T-helper 2 cell treated with Interferon-gamma antibody and Interleukin-4, amounts not matched to agents 5 μg/mL and 100 μg/mL, for 36 hours (primary cell): ENCODE measurements around the gene KDM4B.

Experiments
- DNase-seq: peaks from one replicate; pipeline ENCODE4 v3.0.0; 2021; ENCODE audit warnings: low spot score
- H3K27ac Mint-ChIP-seq: one replicate; pipeline ENCODE4 v1.8.0; 2021; ENCODE audit warnings: mild to moderate bottlenecking, mixed read lengths
- H3K27me3 Mint-ChIP-seq: one replicate; pipeline ENCODE4 v1.8.0; 2021; ENCODE audit warnings: low read depth, mixed read lengths
- H3K36me3 Mint-ChIP-seq: one replicate; pipeline ENCODE4 v1.8.0; 2021; ENCODE audit warnings: low read depth, mixed read lengths
- H3K4me1 Mint-ChIP-seq: one replicate; pipeline ENCODE4 v1.8.0; 2021; ENCODE audit warnings: low read depth, mixed read lengths
- H3K4me3 Mint-ChIP-seq: one replicate; pipeline ENCODE4 v1.8.0; 2022; ENCODE audit warnings: mild to moderate bottlenecking, moderate library complexity, mixed read lengths
- H3K9me3 Mint-ChIP-seq: one replicate; pipeline ENCODE4 v1.8.0; 2021; ENCODE audit warnings: mixed read lengths

KDM4B gene

DNA sequence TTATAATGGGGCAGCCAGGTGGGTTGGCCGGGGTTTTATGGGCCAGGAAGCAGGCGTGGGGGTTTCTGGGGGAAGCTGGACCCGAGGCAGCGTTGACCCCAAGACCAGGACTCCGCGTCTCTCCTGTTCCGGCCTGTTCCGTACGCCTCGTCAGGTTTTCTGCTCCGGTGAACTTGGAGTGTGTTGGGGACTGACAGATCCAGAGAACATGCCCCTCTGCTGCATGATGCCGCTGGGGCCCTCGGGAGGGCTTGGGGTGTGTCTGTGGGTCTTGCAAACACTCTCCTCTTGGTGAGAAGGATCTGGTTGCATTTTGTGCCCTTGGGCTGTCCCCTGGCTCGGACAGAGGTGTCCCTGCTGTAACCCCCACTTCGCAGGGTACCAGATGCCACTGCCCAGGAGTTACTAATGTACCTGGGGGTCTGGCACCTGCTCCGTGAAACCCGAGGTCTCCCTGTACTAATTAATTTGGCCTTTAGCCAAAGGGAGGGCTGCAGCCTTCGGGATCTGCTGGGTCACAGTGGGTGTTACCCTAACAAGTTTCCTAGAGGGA is 15.6 kb downstream of the KDM4B start:
- no peaks in the 10 kb centered on the region for H3K9me3 Mint-ChIP-seq
- no peak for DNase-seq
- H3K4me1 Mint-ChIP-seq = peaks cover 3% of the 10 kb centered on the region
- H3K27me3 Mint-ChIP-seq = no peaks in the 10 kb centered on the region
- H3K4me3 Mint-ChIP-seq = no peak overlapping the region
- peaks cover 1% of the 10 kb centered on the region for H3K36me3 Mint-ChIP-seq
- no peak overlapping the region for H3K27ac Mint-ChIP-seq

DNA sequence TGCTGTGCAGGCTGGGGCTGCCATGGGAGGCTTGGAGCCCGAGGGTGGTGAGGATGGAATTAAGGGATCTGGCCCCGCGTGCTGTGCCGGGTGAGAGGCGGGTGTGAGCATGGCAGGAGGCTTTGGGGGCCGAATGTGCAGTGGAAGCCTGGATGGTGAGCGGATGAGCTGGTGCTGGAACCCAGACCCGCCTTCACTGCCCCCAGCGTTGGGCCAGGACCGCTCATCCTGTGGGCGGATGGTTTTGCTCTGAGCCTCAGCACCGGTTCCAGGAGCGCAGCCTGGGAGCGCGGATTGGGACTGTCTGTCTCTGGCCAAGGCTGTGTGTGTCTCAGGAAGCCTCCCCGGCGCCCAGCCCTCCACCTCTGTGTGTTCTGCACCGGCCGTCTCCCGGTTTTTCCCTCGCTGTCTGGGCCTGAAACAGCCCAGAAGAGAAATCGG is 16.7 kb downstream of the KDM4B start:
- H3K27ac Mint-ChIP-seq = no peak overlapping the region
- no peak overlapping the region for H3K4me3 Mint-ChIP-seq
- no peaks in the 10 kb centered on the region for H3K27me3 Mint-ChIP-seq
- no peak for DNase-seq
- H3K36me3 Mint-ChIP-seq = peaks cover 3% of the 10 kb centered on the region
- peaks cover 2% of the 10 kb centered on the region for H3K4me1 Mint-ChIP-seq
- no peaks in the 10 kb centered on the region for H3K9me3 Mint-ChIP-seq

DNA sequence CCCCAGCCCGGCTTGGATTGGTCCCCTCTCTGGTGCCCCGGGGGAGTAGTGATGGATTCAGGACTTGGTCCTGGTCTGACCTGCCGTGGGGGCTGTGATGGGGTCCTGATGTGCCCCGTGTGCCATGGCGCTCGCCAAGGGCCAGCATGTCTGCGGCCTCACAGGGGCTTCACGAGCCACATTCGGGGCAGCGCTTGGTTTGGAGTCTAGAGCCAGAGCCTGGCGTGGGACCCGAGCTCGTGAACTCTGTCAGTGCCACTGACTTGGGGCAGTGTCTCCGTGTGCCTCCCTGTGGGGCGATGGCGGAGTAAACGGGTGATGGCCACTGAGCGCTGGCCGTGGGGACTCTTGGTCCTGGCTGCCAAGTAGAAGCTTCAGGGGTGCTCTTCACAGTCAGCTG is 17.1 kb downstream of the KDM4B start:
- H3K4me1 Mint-ChIP-seq = peaks cover 2% of the 10 kb centered on the region
- H3K36me3 Mint-ChIP-seq = peaks cover 3% of the 10 kb centered on the region
- H3K9me3 Mint-ChIP-seq = no peaks in the 10 kb centered on the region
- H3K4me3 Mint-ChIP-seq = no peak overlapping the region
- no peaks in the 10 kb centered on the region for H3K27me3 Mint-ChIP-seq
- H3K27ac Mint-ChIP-seq = no peak overlapping the region
- no peak for DNase-seq

DNA sequence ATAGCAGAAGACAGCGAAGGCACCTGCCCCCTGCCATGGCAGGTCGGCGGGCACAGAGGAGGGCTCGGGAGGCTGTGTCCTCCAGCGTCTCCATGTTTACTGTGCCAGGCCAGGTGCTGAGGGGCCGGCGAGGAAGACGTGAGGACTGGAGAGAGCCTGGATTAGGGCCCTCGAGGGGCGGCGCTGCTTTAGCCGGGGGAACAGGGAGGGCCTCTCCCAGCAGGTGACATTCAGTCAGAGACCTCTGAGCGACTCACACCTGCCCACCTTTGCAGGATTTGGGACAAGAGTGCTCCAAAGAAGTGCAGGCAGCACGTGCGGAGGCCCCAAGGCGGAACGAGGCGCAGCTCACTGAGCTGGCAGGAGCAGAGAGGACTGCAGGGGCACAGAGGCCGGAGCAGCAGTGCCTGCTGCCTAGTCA is 17.6 kb downstream of the KDM4B start:
- Mint-ChIP-seq H3K4me1 (peaks cover 2% of the 10 kb centered on the region), H3K36me3 (peaks cover 7% of the 10 kb centered on the region), H3K27me3 (no peaks in the 10 kb centered on the region), H3K4me3 (no peak overlapping the region), H3K27ac (no peak overlapping the region), H3K9me3 (no peaks in the 10 kb centered on the region)
- DNase-seq = no peak

DNA sequence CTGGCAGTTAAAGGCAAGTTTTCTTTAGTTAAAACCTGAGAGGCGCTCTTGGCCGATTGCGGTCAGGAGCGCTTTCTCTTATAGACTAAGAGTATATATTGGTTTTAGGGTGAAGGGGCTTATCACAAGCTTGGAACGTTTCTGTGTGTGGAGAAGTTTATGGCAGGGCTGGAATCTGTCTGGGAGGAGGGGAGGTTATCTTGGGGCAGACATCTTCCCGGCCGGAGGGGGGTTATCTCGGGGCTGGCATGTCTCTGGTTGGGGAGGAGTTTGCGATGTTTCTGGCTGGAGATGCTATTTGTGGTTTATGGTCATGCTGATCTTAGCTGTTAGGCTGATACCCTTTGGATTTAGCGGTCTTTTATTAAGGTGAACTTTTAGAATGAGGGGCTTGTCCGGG is 18.3 kb downstream of the KDM4B start:
- Mint-ChIP-seq H3K36me3 (peaks cover 9% of the 10 kb centered on the region), H3K27ac (no peak overlapping the region), H3K4me3 (no peak overlapping the region), H3K27me3 (no peaks in the 10 kb centered on the region), H3K9me3 (no peaks in the 10 kb centered on the region), H3K4me1 (peaks cover 2% of the 10 kb centered on the region)
- no peak for DNase-seq

DNA sequence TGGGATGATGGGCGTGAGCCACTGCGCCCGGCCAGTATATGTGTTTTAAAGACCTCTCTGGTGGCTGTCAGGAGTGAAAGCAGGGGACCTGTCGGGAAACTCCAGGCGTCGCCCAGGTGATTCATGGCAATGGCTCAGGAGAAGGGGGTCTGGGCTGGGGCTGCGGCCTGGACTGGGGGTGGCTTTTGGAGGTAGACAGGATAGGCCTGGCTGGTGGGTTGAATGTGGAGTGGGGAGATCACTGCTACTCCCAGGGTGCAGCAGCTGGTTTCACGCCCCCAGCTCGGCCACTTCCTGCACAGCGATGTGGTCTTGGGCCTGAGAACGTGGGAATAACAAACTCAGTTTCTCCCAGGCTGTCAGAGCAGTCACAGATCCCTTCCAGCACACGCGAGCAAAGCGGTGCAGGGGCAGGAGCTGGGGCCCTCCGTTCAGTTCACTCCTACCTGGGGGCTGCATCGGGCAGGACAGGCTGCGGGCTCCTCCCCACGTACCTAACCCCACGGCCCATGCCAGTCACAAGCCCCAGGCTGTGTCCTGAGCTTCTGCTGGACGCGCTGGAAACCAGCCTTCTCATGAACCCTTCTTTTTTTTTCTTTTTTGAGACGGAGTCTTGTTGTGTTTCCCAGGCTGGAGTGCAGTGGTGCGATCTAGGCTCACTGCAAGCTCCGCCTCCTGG is 18.9 kb downstream of the KDM4B start:
- Mint-ChIP-seq H3K4me3 (no peak overlapping the region), H3K27me3 (no peaks in the 10 kb centered on the region), H3K36me3 (peaks cover 11% of the 10 kb centered on the region), H3K9me3 (no peaks in the 10 kb centered on the region), H3K27ac (no peak overlapping the region), H3K4me1 (peaks cover 4% of the 10 kb centered on the region)
- DNase-seq = no peak

DNA sequence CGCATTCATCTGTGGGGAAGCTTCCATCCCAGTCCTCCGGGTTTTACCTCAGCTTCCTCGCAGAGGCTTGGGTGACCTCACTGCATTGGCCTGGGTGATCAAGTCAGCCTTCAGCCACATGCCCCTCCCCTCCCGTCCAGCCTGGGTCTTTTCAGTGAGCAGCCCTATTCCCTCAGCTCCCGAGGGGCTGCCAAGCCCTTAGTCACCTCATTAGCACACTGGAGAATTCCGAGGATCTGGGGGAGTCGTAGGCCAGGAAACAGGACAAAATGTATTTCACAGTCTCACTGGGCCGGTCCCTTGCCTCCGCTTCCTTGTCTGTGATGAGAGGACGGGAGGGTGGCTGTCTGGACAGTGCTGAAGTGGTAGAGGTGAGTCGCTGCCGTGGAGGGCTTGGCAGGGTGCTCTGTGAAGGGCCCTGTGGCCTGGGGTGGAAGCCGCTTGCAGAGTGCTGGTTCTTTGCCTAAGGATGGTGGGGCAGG is 19.9 kb downstream of the KDM4B start:
- Mint-ChIP-seq H3K4me3 (no peak overlapping the region), H3K27ac (no peak overlapping the region)

DNA sequence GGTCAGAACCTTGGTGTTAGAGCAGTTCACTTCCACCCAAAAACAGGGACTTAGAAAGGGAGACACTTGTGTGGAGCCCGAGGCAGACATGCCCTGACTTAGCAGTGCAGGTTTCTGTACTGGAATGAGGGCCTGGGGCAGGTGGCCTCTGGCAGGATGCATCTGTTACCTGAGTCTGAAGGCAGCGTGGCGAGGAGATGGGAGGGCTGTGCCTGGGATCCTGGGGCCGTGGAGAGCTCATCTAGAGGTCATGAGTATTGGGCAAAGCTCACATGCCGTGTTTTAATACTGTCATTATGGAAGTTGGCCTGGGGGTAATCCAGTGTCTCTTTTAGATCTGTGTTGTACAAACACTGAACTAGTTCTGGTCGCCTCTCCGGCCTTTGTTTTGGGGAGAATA is 21.4 kb downstream of the KDM4B start:
- Mint-ChIP-seq H3K4me1 (peaks cover 4% of the 10 kb centered on the region), H3K4me3 (no peak overlapping the region), H3K36me3 (peaks cover 14% of the 10 kb centered on the region), H3K27me3 (no peaks in the 10 kb centered on the region), H3K27ac (no peak overlapping the region), H3K9me3 (no peaks in the 10 kb centered on the region)
- no peak for DNase-seq

More for the DNA sequence above, 19.9 kb downstream of the KDM4B start:
- Mint-ChIP-seq H3K9me3 (no peaks in the 10 kb centered on the region), H3K27me3 (no peaks in the 10 kb centered on the region), H3K36me3 (peaks cover 15% of the 10 kb centered on the region), H3K4me1 (peaks cover 4% of the 10 kb centered on the region)
- DNase-seq = no peak

DNA sequence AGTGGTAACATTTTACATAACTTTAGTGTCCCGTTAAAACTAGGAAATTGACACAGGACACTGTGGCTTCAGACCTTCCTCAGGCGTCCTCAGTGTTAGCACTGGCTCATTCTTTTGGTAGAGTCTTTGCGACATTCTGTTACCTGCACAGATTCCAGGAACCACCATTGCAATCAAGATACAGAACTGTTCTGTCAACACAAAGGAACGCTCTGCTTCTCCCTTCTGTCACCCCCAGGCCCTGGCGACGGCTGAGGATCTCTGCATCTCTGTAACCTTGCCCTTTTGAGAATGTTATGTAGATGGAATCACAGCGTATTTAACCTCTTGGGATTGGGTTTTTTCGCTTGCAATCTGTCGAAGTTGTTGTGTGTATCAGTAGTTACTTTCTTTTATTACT is 22.6 kb downstream of the KDM4B start:
- no peak overlapping the region for H3K27ac Mint-ChIP-seq
- no peak for DNase-seq
- peaks cover 16% of the 10 kb centered on the region for H3K36me3 Mint-ChIP-seq
- no peaks in the 10 kb centered on the region for H3K9me3 Mint-ChIP-seq
- H3K4me3 Mint-ChIP-seq = no peak overlapping the region
- H3K4me1 Mint-ChIP-seq = peaks cover 4% of the 10 kb centered on the region
- H3K27me3 Mint-ChIP-seq = no peaks in the 10 kb centered on the region

DNA sequence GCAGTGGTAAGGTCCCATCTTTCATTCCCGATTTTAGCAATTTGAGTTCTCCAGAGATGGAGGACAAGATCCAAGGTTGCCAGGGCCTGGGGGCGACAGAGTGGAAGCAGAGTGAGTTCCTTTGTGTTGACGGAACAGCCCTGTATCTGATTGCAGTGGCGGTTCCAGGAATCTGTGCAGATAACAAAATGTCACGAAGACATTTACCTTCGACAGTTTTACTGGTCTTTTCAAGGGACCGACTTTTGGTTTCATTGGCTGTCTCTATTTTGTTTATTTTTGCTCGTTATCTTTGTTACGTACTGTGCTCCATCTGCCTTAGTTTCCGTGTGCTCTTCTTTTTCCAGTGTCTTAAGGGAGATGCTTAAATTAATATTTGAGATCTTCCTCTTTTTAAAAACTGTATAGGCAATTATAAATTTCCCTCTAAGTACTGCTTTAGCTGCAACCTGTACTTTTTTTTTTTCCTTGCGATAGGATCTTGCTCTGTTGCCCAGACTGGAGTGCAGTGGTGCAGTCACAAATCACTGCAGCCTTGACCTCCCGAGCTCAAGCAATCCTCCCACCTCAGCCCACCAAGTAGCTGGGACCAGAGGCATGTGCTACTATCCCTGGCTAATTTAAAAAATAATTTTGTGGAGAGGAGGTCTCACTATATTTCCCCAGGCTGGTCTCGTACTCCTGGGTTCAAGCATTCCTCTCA is 23.2 kb downstream of the KDM4B start:
- Mint-ChIP-seq H3K4me1 (peaks cover 4% of the 10 kb centered on the region), H3K9me3 (no peaks in the 10 kb centered on the region), H3K4me3 (no peak overlapping the region)

DNA sequence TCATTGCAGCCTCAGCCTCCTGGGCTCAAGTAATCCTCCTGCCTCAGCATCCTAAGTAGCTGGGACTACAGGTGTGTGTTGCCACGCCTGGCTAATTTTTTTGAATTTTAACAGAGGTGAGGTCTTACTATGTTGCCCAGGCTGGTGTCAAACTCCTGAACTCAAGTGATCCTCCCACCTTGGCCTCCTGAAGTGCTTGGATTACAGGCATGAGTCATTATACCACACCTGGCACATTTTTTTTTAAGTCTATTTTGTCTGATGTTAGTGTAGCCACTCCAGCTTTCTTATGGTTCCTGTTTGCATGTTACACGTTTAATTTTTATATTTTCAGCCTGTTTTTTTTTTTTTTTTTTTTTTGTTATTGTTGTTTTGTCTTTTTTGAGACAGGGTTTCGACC is 24.8 kb downstream of the KDM4B start:
- Mint-ChIP-seq H3K36me3 (peaks cover 18% of the 10 kb centered on the region), H3K4me3 (no peak overlapping the region), H3K9me3 (no peaks in the 10 kb centered on the region), H3K27me3 (no peaks in the 10 kb centered on the region), H3K27ac (no peak overlapping the region), H3K4me1 (peaks cover 2% of the 10 kb centered on the region)
- DNase-seq = no peak

More for the DNA sequence above, 23.2 kb downstream of the KDM4B start:
- H3K36me3 Mint-ChIP-seq = peaks cover 17% of the 10 kb centered on the region
- DNase-seq = no peak
- H3K27me3 Mint-ChIP-seq = no peaks in the 10 kb centered on the region
- no peak overlapping the region for H3K27ac Mint-ChIP-seq

DNA sequence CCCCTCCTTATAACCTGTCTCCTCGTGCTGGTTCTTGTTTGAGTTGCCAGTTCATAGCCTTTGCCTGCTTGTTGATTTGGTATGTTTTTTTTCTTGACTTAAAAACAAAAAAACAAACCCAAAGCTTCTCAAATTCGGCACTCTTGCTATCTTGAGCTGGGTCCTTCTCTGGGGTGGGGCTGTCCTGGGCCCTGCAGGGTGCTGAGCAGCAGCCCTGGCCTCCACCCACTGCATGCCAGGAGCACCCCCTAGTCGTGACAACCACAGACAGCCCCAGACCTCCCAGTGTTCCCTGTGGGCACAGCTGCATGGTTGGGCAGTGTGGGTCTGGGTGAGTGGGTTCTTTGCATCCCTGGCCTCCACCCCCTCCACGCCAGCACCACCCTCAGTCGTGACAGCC is 27.8 kb downstream of the KDM4B start:
- Mint-ChIP-seq H3K9me3 (no peaks in the 10 kb centered on the region), H3K27me3 (no peaks in the 10 kb centered on the region), H3K36me3 (peaks cover 10% of the 10 kb centered on the region), H3K27ac (no peak overlapping the region), H3K4me1 (peaks cover 4% of the 10 kb centered on the region), H3K4me3 (no peak overlapping the region)
- DNase-seq = no peak

DNA sequence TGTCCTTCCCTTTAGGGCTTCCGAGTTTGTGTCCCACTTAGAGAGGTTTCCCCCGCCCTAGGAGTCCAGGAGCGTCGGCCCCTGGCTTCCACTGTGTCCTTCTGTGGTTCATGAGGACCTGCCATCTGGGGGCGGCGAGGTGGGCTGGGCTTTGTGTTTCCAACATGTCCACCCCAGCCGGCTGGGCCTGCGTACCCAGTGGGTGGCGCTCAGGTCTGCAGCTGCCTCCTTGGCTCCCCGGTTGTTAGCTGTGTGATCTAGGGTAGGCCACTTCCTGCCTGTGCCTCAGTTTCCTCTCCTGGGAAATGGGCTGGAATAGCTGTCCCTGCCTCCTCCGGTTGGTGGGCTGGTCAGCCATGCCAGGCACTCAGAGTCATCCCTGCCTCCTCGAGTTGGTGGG is 28.4 kb downstream of the KDM4B start:
- Mint-ChIP-seq H3K4me1 (peaks cover 4% of the 10 kb centered on the region), H3K36me3 (peaks cover 10% of the 10 kb centered on the region), H3K27me3 (no peaks in the 10 kb centered on the region), H3K4me3 (no peak overlapping the region), H3K9me3 (no peaks in the 10 kb centered on the region), H3K27ac (no peak overlapping the region)
- DNase-seq = no peak

DNA sequence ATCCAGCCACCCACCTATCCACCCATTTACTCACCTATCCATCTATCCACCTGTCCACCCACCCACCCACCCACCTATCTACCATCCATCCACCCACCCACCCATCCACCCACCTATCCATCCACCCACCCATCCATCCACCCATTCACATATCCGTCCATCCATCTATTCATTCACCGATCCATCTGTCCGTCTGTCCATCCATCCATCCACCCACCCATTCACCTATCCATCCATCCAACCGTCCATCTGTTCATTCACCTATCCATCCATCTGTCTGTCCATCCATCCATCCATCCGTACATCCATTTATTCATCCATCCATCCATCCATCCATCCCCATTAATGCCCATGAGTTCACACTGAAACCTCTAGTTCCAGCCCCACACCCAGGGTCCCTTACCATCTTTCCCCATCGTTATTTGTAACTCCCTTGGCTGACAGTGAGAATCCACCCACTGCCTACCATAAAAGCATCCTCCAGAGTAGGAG is 31.3 kb downstream of the KDM4B start:
- peaks cover 4% of the 10 kb centered on the region for H3K36me3 Mint-ChIP-seq
- H3K27ac Mint-ChIP-seq = no peak overlapping the region
- H3K4me1 Mint-ChIP-seq = peaks cover 2% of the 10 kb centered on the region
- H3K9me3 Mint-ChIP-seq = no peaks in the 10 kb centered on the region
- no peak for DNase-seq
- H3K4me3 Mint-ChIP-seq = no peak overlapping the region
- no peaks in the 10 kb centered on the region for H3K27me3 Mint-ChIP-seq
